Activated naive CD4-positive, alpha-beta T cell treated with anti-CD3 and anti-CD28 coated beads for 36 hours (primary cell): ENCODE measurements around the gene ADAM12. TPM values are rescaled to one million over a fixed set of nuclear protein-coding genes. Genes with fewer than 3 reads are reported as not detected.
"Not testable (repeated sequence)": the region's sequence is repeated elsewhere in the genome, so short reads cannot be mapped to it uniquely, and the experiment has no call there.

Experiments used
- CTCF ChIA-PET: fragments of 350-600 bp; sonication (Branson Sonifier 250); formaldehyde crosslinking; loops from one replicate; lab custom pipeline; 2021; ENCODE audit warnings: antibody characterized with exemption; lab: Charles Lee
- DNase-seq: peaks from one replicate; pipeline ENCODE4 v3.0.0-alpha.2; 2020
- H3K27ac Mint-ChIP-seq: one replicate; pipeline ENCODE4 v1.8.0; 2021; ENCODE audit warnings: mild to moderate bottlenecking, mixed read lengths
- H3K27me3 Mint-ChIP-seq: one replicate; pipeline ENCODE4 v1.8.0; 2021; ENCODE audit warnings: low read depth, mixed read lengths
- H3K36me3 Mint-ChIP-seq: one replicate; pipeline ENCODE4 v1.8.0; 2021; ENCODE audit warnings: low read depth, mixed read lengths
- H3K4me1 Mint-ChIP-seq: one replicate; pipeline ENCODE4 v1.8.0; 2021; ENCODE audit warnings: low read depth, mixed read lengths
- H3K4me3 Mint-ChIP-seq: one replicate; pipeline ENCODE4 v1.8.0; 2021; ENCODE audit warnings: mild to moderate bottlenecking, moderate library complexity, mixed read lengths
- H3K9me3 Mint-ChIP-seq: one replicate; pipeline ENCODE4 v1.8.0; 2021; ENCODE audit warnings: mixed read lengths
- intact Hi-C: fragments of 100-400 bp; cut with micrococcal nuclease; formaldehyde crosslinking; loops from one replicate; pipeline ENCODE4 v1.15.1; 2023
- total RNA-seq, 2 experiments: library from RNA; stranded (reverse); gene quantifications; one replicate each; pipeline ENCODE4 v1.2.3, GENCODE V29; 2021

The ADAM12 gene
- total RNA-seq, 2 experiments from 2014 or later, result not detected

DNA sequence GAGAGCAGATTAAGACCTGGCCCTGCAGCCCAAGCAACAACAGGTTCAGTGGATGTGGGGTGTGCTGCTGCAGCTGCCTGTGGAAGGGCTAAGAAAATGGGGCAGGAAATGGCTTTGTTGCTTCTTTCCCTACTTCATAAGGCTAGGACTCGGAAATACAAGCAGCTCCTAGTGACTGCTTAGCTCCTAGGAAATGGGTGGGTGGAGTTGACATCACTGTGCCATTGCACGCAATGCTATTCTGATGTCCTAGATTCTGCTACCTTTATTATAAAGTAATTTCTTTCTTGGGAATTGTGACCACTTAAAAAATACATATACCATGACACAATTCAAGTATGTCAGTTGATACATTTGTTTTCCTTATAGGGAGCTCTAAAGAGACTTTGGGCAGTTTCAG, 336.1 kb downstream of the ADAM12 start:
- no peak for DNase-seq
- Mint-ChIP-seq H3K36me3 (no peaks in the 10 kb centered on the region), H3K4me1 (no peaks in the 10 kb centered on the region), H3K9me3 (no peaks in the 10 kb centered on the region), H3K27me3 (peaks cover 2% of the 10 kb centered on the region), H3K4me3 (no peak overlapping the region), H3K27ac (no peak overlapping the region)
- CTCF ChIA-PET, result no interaction called here
- intact Hi-C loops, result no loop called here

DNA sequence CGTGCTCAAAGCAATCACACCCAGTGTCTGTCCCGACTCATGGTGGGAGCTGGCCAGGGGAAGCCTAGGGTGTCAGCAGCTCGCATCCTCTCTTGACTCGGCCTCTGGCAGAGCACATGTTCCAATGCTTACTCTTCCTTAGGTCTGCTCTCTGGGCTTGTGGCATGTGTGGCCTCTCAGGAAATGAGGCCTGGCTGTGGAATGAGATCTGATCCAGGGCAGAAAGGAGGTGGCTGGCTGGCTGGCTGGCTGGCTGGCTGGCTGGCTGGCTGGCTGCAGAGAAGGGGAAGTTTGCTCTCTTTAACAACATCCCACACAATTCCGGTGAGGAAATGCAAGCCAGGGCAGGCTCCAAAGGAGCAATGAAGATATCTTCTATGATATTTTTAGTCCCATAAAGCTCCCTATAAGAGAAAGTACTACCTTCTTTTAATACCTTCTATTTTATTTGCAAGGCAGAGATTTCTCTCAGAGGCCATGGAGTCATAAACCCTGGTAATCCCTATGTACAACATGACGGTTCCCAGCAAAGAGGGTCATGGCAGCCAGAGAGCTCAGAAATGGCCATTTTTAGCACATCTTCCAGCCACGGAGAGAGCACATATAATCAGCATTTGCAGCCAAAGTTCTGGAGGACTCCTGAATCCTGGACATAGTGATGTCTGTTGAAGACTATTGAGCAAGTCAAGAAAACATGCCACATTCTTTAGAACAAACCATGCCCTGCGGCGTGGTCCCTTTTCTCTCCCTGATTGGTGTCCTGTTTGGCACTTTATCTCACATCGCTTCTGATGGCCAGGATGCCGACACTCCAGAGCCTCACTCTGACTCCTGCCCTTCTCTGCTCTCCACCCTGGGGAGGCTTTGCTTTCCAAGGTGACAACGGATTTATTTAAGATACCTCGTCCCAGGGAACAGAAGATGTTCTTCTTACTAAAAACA, 338.2 kb downstream of the ADAM12 start:
- peaks cover 2% of the 10 kb centered on the region for H3K27me3 Mint-ChIP-seq
- H3K36me3 Mint-ChIP-seq, result no peaks in the 10 kb centered on the region
- intact Hi-C loops, result no loop called here
- no peaks in the 10 kb centered on the region for H3K9me3 Mint-ChIP-seq
- H3K4me3 Mint-ChIP-seq, result no peak overlapping the region
- no peak for DNase-seq
- H3K4me1 Mint-ChIP-seq, result no peaks in the 10 kb centered on the region
- CTCF ChIA-PET, result no interaction called here
- no peak overlapping the region for H3K27ac Mint-ChIP-seq

DNA sequence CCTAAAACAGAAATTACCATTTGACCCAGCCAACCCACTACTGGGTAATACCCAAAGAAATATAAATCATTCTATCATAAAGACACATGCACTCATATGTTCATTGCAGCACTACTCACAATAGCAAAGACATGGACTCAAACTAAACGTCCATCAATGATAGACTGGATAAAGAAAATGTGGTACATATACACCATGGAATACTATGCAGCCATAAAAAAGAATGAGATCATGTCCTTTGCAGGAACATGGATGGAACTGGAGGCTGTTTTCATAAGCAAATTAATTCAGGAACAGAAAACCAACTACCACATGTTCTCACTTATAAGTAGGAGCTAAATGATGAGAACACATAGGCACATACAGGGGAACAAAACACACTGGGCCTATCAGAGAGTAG, 340.5 kb downstream of the ADAM12 start:
- DNase-seq, H3K4me3 Mint-ChIP-seq, H3K27me3 Mint-ChIP-seq, H3K36me3 Mint-ChIP-seq, H3K9me3 Mint-ChIP-seq, H3K27ac Mint-ChIP-seq, intact Hi-C loops, CTCF ChIA-PET, H3K4me1 Mint-ChIP-seq: not testable (repeated sequence)

DNA sequence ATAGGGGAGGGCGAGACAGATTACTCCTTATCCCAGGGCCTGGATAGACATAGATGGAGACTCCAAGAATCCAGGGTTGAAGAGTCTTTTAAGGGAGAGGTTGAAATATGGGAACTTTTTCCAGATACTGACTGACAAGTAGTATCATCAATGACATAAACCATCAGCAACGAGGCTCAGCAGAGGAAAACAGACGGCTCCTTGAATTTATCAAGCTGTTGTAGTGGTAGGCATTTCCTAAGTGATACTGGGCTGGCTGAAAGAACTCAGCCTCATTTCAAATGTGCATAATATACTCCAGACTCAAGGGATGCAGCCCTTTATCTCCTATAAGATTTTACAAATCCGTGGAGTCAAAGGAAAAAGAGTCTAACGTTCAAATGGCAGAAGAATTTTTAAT, 341.4 kb downstream of the ADAM12 start:
- intact Hi-C loops, result no loop called here
- Mint-ChIP-seq H3K27ac (no peak overlapping the region), H3K36me3 (no peaks in the 10 kb centered on the region)

DNA sequence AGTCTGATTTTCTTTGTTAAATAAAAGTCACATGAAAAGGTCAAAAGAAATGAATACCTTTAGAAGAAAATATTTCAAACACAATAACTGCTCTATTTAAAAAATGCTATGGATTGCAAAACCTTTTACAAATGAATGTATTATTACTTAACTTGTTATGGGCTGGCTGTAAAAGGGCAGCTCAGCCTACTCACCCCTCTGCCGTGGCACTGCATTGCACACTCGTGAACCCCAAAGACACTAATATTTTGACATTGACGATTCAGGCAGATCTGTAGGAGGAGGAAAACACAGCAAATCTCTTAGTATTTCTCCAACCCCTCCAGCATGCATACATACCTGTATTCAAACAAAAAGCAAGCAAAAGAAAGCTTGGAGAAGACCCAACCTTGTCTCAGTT, 342.4 kb downstream of the ADAM12 start:
- intact Hi-C loops, result no loop called here
- CTCF ChIA-PET, result no interaction called here
- peaks cover 10% of the 10 kb centered on the region for H3K4me1 Mint-ChIP-seq
- no peak overlapping the region for H3K4me3 Mint-ChIP-seq
- H3K27me3 Mint-ChIP-seq, result peaks cover 2% of the 10 kb centered on the region
- H3K9me3 Mint-ChIP-seq, result no peaks in the 10 kb centered on the region
- H3K27ac Mint-ChIP-seq, result no peak overlapping the region
- no peaks in the 10 kb centered on the region for H3K36me3 Mint-ChIP-seq
- no peak for DNase-seq

More for the DNA sequence above, 341.4 kb downstream of the ADAM12 start:
- no peak for DNase-seq
- H3K9me3 Mint-ChIP-seq, result no peaks in the 10 kb centered on the region
- H3K4me3 Mint-ChIP-seq, result no peak overlapping the region
- peaks cover 5% of the 10 kb centered on the region for H3K4me1 Mint-ChIP-seq
- CTCF ChIA-PET, result no interaction called here
- H3K27me3 Mint-ChIP-seq, result peaks cover 4% of the 10 kb centered on the region

DNA sequence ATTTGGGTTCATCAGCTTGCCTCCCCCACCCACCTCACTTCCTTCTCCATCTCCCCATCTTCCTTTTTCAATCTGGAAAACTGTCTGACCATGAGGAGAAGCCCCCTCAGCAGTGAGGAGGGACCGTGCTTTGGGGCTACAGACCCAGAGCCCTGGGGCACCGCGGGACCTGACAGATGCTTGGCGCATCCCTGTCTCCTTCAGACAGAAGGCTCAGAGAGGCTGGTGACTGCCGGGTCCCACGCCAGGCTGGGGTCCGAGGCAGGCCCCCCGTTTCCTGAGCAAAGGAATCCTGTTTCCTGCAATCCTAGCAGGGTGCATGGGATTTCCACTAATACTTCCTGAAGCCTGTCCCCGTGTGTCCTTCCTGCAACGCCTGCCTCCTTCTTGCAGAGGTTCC, 344.9 kb downstream of the ADAM12 start:
- Mint-ChIP-seq H3K27ac (no peak overlapping the region), H3K4me3 (no peak overlapping the region), H3K36me3 (no peaks in the 10 kb centered on the region), H3K27me3 (peaks cover 2% of the 10 kb centered on the region), H3K4me1 (peaks cover 10% of the 10 kb centered on the region), H3K9me3 (no peaks in the 10 kb centered on the region)
- CTCF ChIA-PET, result no interaction called here
- intact Hi-C loops, result no loop called here
- no peak for DNase-seq

DNA sequence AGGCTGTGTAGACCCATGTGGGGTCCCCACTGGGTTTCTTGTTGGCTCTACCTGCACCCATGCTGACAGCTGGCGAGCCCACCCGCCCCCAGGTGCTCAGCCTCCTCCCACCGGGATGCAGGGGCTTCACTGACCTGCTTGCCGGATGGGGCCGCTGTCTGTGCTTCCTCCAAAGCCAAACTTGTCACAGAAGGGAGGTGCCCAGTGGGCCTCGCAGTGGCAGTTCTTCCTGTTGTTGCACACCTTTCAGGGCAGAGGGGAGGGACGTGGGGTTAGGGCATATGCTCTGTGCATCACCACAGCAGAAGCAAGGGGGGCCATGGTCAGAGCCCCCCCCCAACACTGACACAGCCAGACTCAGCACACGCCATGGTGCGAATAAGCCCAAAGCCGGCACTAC, 345.4 kb downstream of the ADAM12 start:
- Mint-ChIP-seq H3K36me3 (no peaks in the 10 kb centered on the region), H3K4me1 (peaks cover 10% of the 10 kb centered on the region), H3K27me3 (peaks cover 2% of the 10 kb centered on the region), H3K27ac (no peak overlapping the region), H3K9me3 (no peaks in the 10 kb centered on the region), H3K4me3 (no peak overlapping the region)
- intact Hi-C loops, result loop anchor here (1.0 kb wide), 1 partner anchor 324 kb away; the partner anchor contains the start of gene EDRF1
- CTCF ChIA-PET, result no interaction called here
- no peak for DNase-seq

DNA sequence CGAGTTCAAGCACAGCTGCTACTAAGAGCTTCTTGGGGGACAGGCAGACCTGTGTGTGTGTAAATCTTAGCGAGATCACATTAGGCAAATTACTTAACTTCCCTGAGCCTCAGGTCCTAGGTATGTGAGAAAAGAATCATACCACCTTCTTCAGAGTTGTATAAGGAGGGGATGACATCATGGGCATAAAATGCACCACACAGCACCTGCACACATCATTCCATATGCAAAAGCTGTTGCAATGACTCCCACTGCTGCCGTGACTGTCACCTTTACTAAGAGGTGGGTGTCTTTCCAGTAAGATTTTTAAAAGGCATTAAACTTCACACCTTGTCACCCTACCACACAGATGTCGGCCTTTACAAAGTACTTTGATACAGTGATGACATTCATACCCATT, 345.9 kb downstream of the ADAM12 start:
- Mint-ChIP-seq H3K27me3 (peaks cover 2% of the 10 kb centered on the region), H3K4me3 (no peak overlapping the region)
- no peak for DNase-seq

DNA sequence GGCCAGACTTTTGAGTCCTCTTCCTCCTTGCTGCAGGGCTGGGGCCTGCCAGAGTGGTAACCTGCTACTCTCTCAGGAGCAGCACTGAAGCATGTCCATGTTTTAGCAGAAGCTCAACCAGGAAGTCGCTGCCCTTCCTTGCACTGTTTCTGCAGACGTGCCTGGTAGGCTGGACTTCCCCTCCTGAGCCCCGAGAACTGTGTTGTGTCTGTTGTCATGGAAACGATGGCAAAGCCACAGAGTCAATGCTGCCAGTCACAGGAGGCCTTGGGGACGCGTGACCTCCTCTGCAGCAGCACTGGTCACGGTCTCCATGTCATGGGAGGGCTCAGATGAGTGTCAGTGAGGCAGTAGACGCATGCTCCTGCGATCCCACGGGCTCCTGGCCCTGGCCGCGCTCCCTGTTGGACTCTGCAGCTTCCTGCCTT, 346.5 kb downstream of the ADAM12 start:
- H3K9me3 Mint-ChIP-seq, result no peaks in the 10 kb centered on the region
- H3K36me3 Mint-ChIP-seq, result no peaks in the 10 kb centered on the region
- H3K27me3 Mint-ChIP-seq, result peaks cover 2% of the 10 kb centered on the region
- no peak overlapping the region for H3K27ac Mint-ChIP-seq
- CTCF ChIA-PET, result no interaction called here
- DNase-seq, result peak; percentile 84
- H3K4me1 Mint-ChIP-seq, result peaks cover 10% of the 10 kb centered on the region
- H3K4me3 Mint-ChIP-seq, result no peak overlapping the region
- intact Hi-C loops, result loop anchor here (1.0 kb wide), 1 partner anchor 323 kb away; the partner anchor contains the start of gene EDRF1

More for the DNA sequence above, 345.9 kb downstream of the ADAM12 start:
- H3K9me3 Mint-ChIP-seq, result no peaks in the 10 kb centered on the region
- CTCF ChIA-PET, result no interaction called here
- intact Hi-C loops, result loop anchor here (1.0 kb wide), 1 partner anchor 323 kb away; the partner anchor contains the start of gene EDRF1
- H3K27ac Mint-ChIP-seq, result no peak overlapping the region
- no peaks in the 10 kb centered on the region for H3K36me3 Mint-ChIP-seq
- peaks cover 10% of the 10 kb centered on the region for H3K4me1 Mint-ChIP-seq

DNA sequence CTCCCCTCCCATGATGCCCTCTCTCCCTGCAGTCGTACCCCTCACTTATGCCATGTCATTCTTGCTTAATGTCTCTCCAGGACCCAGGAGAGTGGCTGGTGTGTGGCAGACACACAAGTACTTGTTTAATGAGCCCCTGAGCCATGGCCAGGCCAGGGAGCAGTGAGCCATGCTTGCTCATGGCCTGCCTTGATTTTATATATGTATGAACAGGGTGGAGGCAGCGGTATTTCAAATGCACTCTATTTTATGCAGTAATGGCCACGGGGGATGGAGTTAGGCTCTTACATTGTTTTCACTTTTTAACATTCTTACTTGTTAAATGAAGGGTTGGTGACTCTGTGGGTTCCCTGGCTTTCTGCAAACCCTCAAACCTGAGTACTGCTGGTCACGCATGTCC, 347.2 kb downstream of the ADAM12 start:
- intact Hi-C loops, result no loop called here
- CTCF ChIA-PET, result no interaction called here
- no peaks in the 10 kb centered on the region for H3K9me3 Mint-ChIP-seq
- H3K4me1 Mint-ChIP-seq, result peaks cover 10% of the 10 kb centered on the region
- no peak overlapping the region for H3K4me3 Mint-ChIP-seq
- H3K27me3 Mint-ChIP-seq, result peaks cover 2% of the 10 kb centered on the region
- DNase-seq, result no peak
- no peaks in the 10 kb centered on the region for H3K36me3 Mint-ChIP-seq
- H3K27ac Mint-ChIP-seq, result no peak overlapping the region

DNA sequence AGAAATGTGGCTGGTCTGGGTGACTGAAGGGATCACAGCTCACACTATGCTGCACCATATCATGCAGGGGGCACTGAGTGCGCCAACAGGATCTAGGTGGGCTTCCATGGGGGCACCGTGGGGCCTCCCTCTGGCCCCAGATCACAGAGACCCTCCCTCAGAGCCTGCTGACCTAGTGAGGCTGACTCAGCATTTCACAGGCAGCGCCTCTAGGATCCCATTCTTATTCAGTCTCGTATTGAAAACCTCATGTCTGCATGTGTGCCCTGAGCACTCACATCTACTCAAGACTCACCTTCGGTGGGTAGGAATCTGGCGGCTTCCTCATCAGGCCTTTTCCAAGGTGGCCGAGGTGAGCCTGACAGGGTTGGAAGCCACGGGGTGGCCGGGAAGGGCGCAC, 350.3 kb downstream of the ADAM12 start:
- peaks cover 10% of the 10 kb centered on the region for H3K4me1 Mint-ChIP-seq
- no peak overlapping the region for H3K27ac Mint-ChIP-seq
- H3K9me3 Mint-ChIP-seq, result peaks cover 4% of the 10 kb centered on the region
- intact Hi-C loops, result no loop called here
- no peak overlapping the region for H3K4me3 Mint-ChIP-seq
- no peaks in the 10 kb centered on the region for H3K36me3 Mint-ChIP-seq
- peaks cover 2% of the 10 kb centered on the region for H3K27me3 Mint-ChIP-seq
- CTCF ChIA-PET, result no interaction called here
- no peak for DNase-seq

DNA sequence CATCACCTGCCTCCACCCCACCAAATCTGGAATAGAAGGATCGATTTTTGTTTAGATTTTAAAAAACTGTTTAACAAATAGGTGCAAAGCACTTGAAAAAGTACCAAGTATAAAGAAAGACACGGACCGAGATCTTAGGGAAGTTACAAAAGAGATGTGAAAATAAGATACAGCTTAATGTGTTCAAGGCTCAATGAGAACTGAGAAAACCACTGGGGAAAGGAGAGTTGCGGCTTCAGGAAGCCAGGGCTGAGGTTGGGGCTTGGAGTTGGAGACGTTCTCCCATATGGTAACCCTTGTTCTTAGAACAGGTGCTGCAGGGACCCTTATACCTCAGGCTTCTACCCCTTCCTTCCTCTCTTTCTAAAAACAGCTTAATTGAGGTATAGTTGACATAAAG, 351.8 kb downstream of the ADAM12 start:
- CTCF ChIA-PET, result no interaction called here
- intact Hi-C loops, result no loop called here
- no peak overlapping the region for H3K4me3 Mint-ChIP-seq
- H3K27ac Mint-ChIP-seq, result no peak overlapping the region
- no peaks in the 10 kb centered on the region for H3K36me3 Mint-ChIP-seq
- no peaks in the 10 kb centered on the region for H3K27me3 Mint-ChIP-seq
- peaks cover 4% of the 10 kb centered on the region for H3K9me3 Mint-ChIP-seq
- DNase-seq, result no peak
- H3K4me1 Mint-ChIP-seq, result peaks cover 2% of the 10 kb centered on the region

DNA sequence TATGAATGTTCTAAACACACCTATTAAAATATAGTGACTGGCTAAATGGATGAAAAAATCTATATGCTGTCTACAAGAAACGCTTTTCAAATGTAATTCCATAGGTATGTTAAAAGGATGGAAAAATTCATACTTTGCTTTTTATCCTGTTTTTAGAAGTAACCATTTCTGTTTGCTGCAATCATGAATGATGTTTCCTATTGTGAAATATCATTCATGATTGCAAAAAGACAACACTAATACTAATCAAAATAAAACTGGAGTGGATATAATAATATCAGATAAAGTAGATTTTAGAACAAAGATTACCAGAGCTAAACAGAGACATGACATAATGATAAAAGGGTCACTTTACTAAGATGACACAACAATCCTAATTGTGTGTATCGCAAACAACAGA, 353.7 kb downstream of the ADAM12 start:
- DNase-seq, result no peak
- Mint-ChIP-seq H3K9me3 (peaks cover 4% of the 10 kb centered on the region), H3K27ac (no peak overlapping the region), H3K4me3 (no peak overlapping the region), H3K4me1 (no peaks in the 10 kb centered on the region), H3K36me3 (no peaks in the 10 kb centered on the region), H3K27me3 (no peaks in the 10 kb centered on the region)
- intact Hi-C loops, result no loop called here
- CTCF ChIA-PET, result no interaction called here
